Effector memory CD4-positive, alpha-beta T cell (primary cell): ENCODE measurements around the gene CRABP2.

Experiments
- DNase-seq, 3 donors: peaks; one replicate each; pipeline ENCODE4 v3.0.0-alpha.2; 2020
- H3K27ac ChIP-seq: 2 replicates; pipeline ENCODE4 v1.7.0; 2013; ENCODE audit warnings: mild to moderate bottlenecking, low read length, moderate library complexity; ENCODE audit not compliant: insufficient read depth, poor library complexity, severe bottlenecking
- H3K27me3 ChIP-seq: replicated peaks from 2 replicates; pipeline ENCODE4 v1.7.0; 2013; ENCODE audit warnings: mild to moderate bottlenecking, low read length; ENCODE audit not compliant: insufficient read depth, control insufficient read depth, poor library complexity, severe bottlenecking
- H3K36me3 ChIP-seq: 2 replicates; pipeline ENCODE4 v1.7.0; 2013; ENCODE audit warnings: mild to moderate bottlenecking, low read length, moderate library complexity; ENCODE audit not compliant: control insufficient read depth, insufficient read depth
- H3K4me1 ChIP-seq: 2 replicates; pipeline ENCODE4 v1.7.0; 2013; ENCODE audit warnings: low read length, mild to moderate bottlenecking; ENCODE audit not compliant: control insufficient read depth, insufficient read depth, poor library complexity, severe bottlenecking
- H3K4me3 ChIP-seq: 2 replicates; pipeline ENCODE4 v1.7.0; 2013; ENCODE audit warnings: low read length, low read depth, mild to moderate bottlenecking; ENCODE audit not compliant: insufficient read depth, poor library complexity, severe bottlenecking
- H3K9me3 ChIP-seq: 2 replicates; pipeline ENCODE4 v1.7.0; 2013; ENCODE audit warnings: mild to moderate bottlenecking, low read length, moderate library complexity; ENCODE audit not compliant: control insufficient read depth

The CRABP2 gene

GRCh38 chr1:156669794-156670193 is 35.6 kb downstream of the CRABP2 start:
- Histone ChIP-seq H3K9me3 (no peaks in the 10 kb centered on the region), H3K4me1 (no peaks in the 10 kb centered on the region), H3K36me3 (no peaks in the 10 kb centered on the region), H3K27me3 (peaks cover 6% of the 10 kb centered on the region), H3K4me3 (no peak overlapping the region), H3K27ac (no peak overlapping the region)
- no peak for DNase-seq

GRCh38 chr1:156668801-156669637 is 36.4 kb downstream of the CRABP2 start:
- DNase-seq = no peak
- Histone ChIP-seq H3K4me3 (no peak overlapping the region), H3K27ac (no peak overlapping the region), H3K27me3 (peaks cover 3% of the 10 kb centered on the region), H3K4me1 (peaks cover 5% of the 10 kb centered on the region), H3K9me3 (no peaks in the 10 kb centered on the region), H3K36me3 (no peaks in the 10 kb centered on the region)

- DNase-seq = no peak
- no peak overlapping the region for H3K27ac ChIP-seq
Measured at GRCh38 chr1:156667968-156668709, 37.2 kb downstream of the CRABP2 start.

GRCh38 chr1:156667610-156667967 is 37.8 kb downstream of the CRABP2 start:
- Histone ChIP-seq H3K36me3 (no peaks in the 10 kb centered on the region), H3K27me3 (peaks cover 1% of the 10 kb centered on the region), H3K9me3 (no peaks in the 10 kb centered on the region), H3K4me1 (peaks cover 5% of the 10 kb centered on the region), H3K4me3 (no peak overlapping the region), H3K27ac (no peak overlapping the region)
- DNase-seq = no peak

More at GRCh38 chr1:156667968-156668709, 37.2 kb downstream of the CRABP2 start:
- Histone ChIP-seq H3K36me3 (no peaks in the 10 kb centered on the region), H3K4me3 (no peak overlapping the region), H3K4me1 (peaks cover 5% of the 10 kb centered on the region), H3K27me3 (peaks cover 3% of the 10 kb centered on the region), H3K9me3 (no peaks in the 10 kb centered on the region)

- Histone ChIP-seq H3K27me3 (no peaks in the 10 kb centered on the region), H3K36me3 (no peaks in the 10 kb centered on the region), H3K9me3 (no peaks in the 10 kb centered on the region), H3K4me1 (peaks cover 6% of the 10 kb centered on the region), H3K27ac (no peak overlapping the region), H3K4me3 (no peak overlapping the region)
- no peak for DNase-seq
Measured at GRCh38 chr1:156666862-156667609, 38.3 kb downstream of the CRABP2 start.

- no peak for DNase-seq
- Histone ChIP-seq H3K4me3 (no peak overlapping the region), H3K9me3 (no peaks in the 10 kb centered on the region), H3K27ac (no peak overlapping the region), H3K4me1 (peaks cover 20% of the 10 kb centered on the region), H3K36me3 (no peaks in the 10 kb centered on the region), H3K27me3 (no peaks in the 10 kb centered on the region)
Measured at GRCh38 chr1:156665539-156665938, 39.8 kb downstream of the CRABP2 start.

- H3K36me3 ChIP-seq = no peaks in the 10 kb centered on the region
- H3K9me3 ChIP-seq = no peaks in the 10 kb centered on the region
- H3K27ac ChIP-seq = no peak overlapping the region
- DNase-seq = no peak
- H3K4me3 ChIP-seq = no peak overlapping the region
- no peaks in the 10 kb centered on the region for H3K27me3 ChIP-seq
- H3K4me1 ChIP-seq = peaks cover 25% of the 10 kb centered on the region
Measured at GRCh38 chr1:156664767-156665411, 40.5 kb downstream of the CRABP2 start.

- Histone ChIP-seq H3K9me3 (no peaks in the 10 kb centered on the region), H3K4me1 (peaks cover 32% of the 10 kb centered on the region), H3K36me3 (no peaks in the 10 kb centered on the region), H3K27ac (no peak overlapping the region), H3K27me3 (no peaks in the 10 kb centered on the region), H3K4me3 (no peak overlapping the region)
- no peak for DNase-seq
Measured at GRCh38 chr1:156664046-156664766, 41.2 kb downstream of the CRABP2 start.

GRCh38 chr1:156663178-156663577 is 42.2 kb downstream of the CRABP2 start:
- H3K27ac ChIP-seq = no peak overlapping the region
- no peak for DNase-seq
- no peaks in the 10 kb centered on the region for H3K27me3 ChIP-seq
- H3K4me3 ChIP-seq = no peak overlapping the region
- no peaks in the 10 kb centered on the region for H3K9me3 ChIP-seq
- peaks cover 35% of the 10 kb centered on the region for H3K4me1 ChIP-seq
- H3K36me3 ChIP-seq = no peaks in the 10 kb centered on the region
